GM21381 (cell line): ENCODE measurements around the gene MCRIP1.

Source experiments
- ATAC-seq: cut with Tn5 transposase; IDR thresholded peaks from one replicate; pipeline ENCODE4 v1.9.1; 2021; ENCODE audit warnings: mild to moderate bottlenecking, moderate library complexity; ENCODE audit not compliant: unreplicated experiment

Gene MCRIP1

GRCh38 chr17:81807210-81807719 lies 25.8 kb downstream of the MCRIP1 start:
- no peak for ATAC-seq

DNA sequence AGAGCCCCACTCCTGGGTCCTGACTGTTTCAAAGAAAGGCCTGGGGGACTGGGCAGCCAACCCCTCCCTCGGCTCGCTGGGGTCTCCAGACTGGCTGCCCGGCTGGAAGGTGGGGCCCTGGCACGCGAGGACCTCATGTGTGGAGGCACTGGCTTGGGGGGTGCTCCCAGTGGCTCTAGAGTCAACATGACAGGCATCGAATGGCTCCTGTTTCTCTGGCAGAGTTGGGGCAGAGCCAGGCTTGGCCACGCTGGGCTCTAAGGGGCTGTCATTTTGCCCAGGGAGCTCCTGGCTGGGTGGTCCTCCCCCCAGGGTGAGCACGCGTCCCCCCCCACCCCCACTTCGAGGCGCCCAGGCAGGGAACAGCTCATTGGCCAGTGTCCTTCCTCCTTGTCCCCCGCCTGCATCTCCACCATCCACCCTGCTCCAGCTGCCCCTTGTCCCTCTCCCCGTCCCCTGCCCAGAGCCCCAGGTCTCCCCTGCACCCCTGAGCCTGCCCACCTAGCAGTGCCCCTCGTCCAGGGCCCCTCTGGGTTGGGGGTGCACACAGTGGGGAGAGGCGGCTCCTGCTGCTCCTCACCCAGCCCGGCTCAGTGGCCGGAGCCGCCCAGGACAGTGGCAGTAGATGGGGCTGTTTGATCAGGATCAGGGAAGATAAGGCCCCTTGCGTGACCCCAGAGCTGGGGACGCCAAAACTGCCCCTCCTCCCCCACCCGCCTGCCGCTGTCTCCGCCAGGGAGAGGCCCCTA lies 26.5 kb downstream of the MCRIP1 start:
- ATAC-seq: no peak

DNA sequence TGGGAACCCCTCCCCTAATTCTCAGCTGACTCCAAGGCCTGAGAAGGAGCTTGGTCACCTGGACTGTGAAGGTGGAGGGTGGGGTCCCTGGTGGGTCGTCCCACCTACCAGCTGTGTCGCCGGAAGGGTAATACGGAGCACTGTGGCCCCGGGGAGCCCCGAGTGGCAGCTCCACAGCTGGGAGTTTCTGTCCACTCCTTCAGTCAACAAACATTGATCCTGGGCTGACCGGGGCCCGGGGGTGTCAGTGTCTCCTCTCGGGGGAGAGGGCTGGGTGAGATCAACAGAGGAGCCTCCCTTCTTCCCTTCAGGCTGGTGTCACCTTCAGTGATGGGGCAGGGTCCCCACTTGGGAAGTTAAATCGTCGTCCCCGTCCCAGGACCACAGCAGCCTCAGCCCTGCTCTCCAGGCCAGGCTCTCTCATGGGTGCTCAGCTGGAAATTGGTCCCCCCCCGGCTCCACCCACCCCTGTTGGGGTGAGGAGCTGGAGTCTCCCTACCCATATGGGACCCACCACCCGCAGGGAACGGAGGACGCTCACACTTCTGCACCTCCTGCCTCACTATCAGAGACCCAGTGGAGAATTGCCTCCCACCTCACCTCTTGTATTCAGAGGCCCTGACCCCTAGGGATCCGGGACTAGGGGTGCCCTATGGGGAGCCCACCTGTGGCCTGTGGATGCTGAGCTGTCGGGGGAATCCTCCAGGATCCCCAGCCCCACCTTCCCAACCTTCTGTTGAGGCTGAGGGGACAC lies 27.2 kb downstream of the MCRIP1 start:
- no peak for ATAC-seq

GRCh38 chr17:81804559-81805399 lies 28.3 kb downstream of the MCRIP1 start:
- no peak for ATAC-seq

DNA sequence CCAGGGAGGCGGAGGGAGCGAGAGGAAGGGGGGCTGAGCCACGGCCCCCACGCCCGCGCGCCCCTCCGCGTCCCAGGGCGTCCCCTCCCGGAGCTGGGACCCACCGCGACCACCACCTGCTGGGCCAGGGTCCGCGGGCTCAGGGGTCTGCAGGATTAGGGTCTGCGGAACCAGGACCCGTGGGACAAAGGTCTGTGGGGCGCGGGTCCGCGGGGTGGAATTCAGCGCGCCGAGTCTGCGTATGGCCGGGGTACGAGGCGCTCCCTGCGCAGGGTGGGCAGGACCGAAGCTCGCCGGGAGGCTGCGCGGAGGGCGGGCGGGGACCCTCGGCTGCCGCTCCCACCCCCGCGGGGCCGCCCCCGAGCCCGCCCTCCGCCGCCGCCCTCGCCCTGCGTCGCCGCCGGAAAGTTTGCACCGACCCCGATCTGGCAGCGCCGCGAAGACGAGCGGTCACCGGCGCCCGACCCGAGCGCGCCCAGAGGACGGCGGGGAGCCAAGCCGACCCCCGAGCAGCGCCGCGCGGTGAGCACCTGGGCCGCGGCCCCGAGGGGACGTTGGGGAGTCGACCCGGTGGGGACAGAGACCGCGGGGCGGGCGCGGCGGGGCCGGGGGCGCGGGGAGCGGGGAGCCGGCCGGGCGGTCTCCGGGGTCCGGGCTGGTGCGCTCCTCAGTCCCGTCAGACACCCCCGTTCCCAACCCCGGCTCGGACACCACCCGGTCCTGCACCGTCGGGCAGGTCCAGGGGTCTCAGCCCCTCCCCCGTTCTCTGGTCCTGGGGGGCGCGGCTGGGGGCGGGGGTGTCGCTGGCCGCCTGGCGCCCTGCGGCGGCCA lies 29.1 kb downstream of the MCRIP1 start, which contains the start of gene GCGR:
TSS of gene GCGR (plus strand) at position 423 of the 831 bp plus-strand sequence. CDS start 4,869 bp downstream, outside the sequence.
- ATAC-seq: no peak

DNA sequence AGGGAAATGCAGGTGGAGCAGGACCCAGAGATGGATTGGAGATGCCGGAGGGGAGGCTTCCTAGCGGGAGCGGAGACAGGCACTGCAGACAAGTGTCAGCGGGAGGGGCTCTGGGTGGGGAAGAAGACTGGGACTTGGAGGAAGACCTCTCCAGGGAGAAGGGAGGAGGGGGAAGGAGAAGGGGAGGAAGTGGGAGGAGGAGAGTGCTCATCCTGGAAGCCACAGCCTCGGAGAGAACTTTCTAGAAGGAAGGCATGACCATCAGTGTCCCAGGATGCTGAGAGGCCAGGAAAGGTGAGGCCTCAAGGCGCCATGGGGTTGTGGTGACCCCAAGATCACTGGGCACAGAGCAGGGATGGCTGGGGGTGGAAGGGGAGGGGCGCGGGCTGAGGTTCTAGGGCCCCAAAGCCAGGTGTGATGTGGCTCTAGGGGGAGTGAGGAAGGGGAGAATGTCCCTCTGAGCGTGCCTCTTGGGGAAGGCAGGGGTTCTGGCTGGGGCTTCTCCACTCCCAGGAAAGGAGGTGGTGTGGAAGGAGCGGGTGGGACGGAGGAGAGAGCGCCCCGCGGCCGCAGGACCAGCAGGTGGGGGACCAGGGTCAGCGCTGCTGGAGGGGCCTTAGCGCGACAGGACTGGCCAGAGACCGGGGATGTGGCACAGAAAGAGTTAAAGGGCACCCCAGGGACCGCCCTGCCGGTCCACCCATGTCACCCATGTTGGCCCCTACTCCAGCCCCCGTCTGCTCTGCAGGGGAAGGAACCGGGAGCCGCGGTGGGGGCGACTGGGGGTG lies 30.0 kb downstream of the MCRIP1 start:
- no peak for ATAC-seq

DNA sequence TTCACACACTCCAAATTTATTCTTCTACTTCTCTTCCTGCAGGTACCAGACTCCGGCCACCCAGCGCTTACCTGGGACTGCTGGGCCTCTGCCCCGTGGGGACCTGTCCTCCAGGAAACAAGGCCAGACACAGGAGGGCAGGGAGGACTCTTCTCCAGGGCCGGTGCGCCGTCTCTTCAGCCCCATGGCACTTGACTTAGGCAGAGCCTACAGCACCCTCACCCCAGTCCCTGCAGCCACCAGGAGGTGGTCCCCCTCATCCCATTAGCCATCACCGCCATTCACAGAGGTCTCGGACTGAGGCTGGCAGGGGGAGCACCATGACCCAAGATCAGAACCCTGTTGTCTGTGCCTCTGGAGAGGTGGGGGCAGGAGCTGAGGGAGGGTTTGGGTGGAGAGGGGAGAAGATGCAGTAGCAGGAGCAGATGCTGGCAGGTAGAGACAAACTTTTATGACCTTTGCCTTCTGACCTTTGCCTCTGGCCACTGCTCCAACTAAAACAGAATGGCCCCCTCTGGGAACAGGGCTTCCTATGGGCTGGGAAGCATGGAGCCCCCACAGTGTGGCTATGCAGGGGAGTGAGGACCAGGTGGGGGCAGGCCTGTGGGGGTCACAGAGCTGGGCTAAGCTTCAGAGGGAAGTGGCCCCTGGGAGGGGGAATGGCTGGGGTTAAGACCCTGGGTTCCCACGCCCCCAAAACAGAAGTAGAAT lies 30.9 kb downstream of the MCRIP1 start:
- no peak for ATAC-seq

DNA sequence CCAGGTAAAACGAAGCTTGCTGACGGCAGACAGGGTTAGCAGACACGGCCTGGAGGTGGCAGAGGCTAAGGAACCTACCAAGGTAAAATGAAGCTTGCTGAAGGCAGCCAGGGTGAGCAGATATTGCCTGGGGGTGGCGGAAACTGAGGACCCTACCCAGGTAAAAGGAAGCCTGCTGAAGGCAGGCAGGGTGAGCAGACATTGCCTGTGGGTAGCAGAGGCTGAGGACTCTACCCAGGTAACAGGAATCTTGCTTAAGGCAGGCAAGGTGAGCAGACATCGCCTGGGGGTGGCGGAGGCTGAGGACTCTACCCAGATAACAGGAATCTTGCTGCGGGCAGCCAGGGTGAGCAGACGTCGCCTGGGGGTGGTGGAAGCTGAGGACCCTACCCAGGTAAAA lies 31.8 kb downstream of the MCRIP1 start:
- no peak for ATAC-seq

DNA sequence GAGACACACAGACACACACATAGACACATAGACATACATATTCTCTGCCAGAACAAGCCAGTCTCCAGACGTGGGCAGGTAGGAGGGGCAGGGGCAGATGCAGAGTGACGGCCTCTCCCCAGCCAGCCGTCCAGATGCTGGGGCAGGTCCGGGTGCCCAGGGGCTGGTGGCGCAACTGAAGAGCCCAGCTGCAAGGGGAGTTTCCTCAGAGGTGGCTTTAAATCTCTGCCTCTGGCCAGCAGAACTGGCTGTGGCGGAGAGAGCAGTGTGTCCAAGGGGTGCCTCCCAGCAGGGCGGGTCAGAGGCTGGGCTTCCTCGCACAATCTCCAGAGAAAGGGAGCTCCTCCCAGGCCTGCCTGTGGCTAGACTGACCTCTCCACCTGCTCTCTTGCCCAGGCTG lies 38.6 kb downstream of the MCRIP1 start:
- no peak for ATAC-seq

DNA sequence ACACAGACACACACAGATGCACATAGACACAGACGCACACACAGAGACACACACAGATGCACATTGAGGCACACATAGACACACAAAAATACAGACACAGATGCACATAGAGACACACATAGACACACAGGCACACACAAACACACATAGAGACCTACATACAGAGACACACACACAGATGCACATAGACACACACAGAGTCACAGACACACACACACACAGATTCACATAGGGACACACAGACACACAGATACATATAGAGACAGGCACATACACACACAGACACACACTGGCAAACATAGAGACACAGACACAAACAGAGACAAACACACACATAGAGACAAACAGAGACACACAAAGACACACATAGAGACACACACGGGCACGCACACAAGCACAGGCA lies 39.0 kb downstream of the MCRIP1 start:
- no peak for ATAC-seq

DNA sequence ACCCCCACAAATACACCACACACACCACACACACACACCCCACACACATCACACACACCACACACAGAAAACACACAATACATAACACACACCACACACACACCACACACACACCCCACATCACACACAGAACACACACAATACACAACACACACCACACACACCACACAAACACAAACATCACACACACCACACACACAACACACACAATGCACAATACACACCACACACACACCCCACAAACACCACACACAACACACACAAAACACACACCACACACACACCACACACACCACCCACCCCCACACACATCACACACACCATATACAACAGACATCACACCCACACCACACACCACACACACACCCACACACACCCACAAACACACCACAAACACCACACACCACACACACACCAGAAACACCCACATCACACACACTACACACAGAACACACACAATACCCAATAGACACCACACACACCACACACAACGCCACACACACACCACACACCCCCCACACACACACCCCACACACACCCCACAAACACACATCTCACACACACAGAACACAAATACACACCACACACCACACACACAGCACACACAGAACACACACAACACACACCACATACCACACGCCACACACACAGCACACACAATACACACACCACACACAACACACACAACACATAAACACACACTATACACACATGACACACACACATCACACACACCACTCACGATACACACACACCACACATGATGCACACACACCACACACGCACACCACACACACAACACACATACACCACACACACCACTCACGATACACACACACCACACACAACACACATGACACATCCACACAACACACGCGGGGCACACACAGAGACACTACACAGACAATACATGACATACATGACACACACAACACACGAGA lies 40.1 kb downstream of the MCRIP1 start:
- ATAC-seq: no peak
